ENCODE measurements around the gene ASAP3.
A peak's percentile ranks its signal among the peaks of the same experiment; 100 is the strongest.

ASAP3 gene

GRCh38 chr1:23449306-23449705 lies 34.7 kb downstream of the ASAP3 start:
- Histone ChIP-seq H3K27ac (no peak overlapping the region), H3K9me3 (no peaks in the 10 kb centered on the region), H3K27me3 (no peaks in the 10 kb centered on the region), H3K4me1 (peaks cover 0 to 27% (median 5%) of the 10 kb centered on the region in 4 donors), H3K36me3 (peaks cover 0 to 11% (median 11%) of the 10 kb centered on the region in 3 donors), H3K4me3 (no peak overlapping the region)
- intact Hi-C loops (cut with DNase I; ENCODE audit: low total_unique reads) = no loop called here
- no peak for DNase-seq
- TF ChIP-seq, protein P1, sequence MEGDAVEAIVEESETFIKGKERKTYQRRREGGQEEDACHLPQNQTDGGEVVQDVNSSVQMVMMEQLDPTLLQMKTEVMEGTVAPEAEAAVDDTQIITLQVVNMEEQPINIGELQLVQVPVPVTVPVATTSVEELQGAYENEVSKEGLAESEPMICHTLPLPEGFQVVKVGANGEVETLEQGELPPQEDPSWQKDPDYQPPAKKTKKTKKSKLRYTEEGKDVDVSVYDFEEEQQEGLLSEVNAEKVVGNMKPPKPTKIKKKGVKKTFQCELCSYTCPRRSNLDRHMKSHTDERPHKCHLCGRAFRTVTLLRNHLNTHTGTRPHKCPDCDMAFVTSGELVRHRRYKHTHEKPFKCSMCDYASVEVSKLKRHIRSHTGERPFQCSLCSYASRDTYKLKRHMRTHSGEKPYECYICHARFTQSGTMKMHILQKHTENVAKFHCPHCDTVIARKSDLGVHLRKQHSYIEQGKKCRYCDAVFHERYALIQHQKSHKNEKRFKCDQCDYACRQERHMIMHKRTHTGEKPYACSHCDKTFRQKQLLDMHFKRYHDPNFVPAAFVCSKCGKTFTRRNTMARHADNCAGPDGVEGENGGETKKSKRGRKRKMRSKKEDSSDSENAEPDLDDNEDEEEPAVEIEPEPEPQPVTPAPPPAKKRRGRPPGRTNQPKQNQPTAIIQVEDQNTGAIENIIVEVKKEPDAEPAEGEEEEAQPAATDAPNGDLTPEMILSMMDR (IDR thresholded peaks at IDR 0.05) = no peak

DNA sequence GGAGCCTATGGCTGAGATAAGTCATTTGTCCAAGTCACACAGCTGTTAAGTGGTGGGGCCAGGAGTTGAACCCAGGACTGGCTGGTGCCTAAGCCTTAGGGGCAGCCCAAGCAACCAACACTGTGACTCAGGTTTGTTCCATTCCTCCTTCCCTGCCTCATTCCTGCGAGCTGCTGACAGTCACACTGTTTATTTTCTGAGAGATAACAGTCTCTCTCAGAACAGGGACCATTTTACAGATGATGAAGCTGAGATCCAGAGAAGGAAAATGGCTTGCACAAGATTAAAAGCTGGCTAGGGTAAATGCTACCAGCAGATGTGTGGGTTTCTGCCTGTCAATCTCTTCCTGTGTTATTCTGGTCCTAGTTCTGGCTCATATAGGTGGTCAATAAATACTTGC lies 35.1 kb downstream of the ASAP3 start:
- no peaks in the 10 kb centered on the region for H3K27me3 ChIP-seq
- intact Hi-C loops (cut with DNase I; ENCODE audit: low total_unique reads) = no loop called here
- H3K27ac ChIP-seq = no peak overlapping the region
- peaks cover 0 to 11% (median 10%) of the 10 kb centered on the region in 3 donors for H3K36me3 ChIP-seq
- H3K4me1 ChIP-seq = peaks cover 0 to 27% (median 5%) of the 10 kb centered on the region in 4 donors
- DNase-seq = no peak
- H3K4me3 ChIP-seq = no peak overlapping the region
- TF ChIP-seq, protein P1 (IDR thresholded peaks at IDR 0.05) = no peak
- H3K9me3 ChIP-seq = no peaks in the 10 kb centered on the region

- Histone ChIP-seq H3K9me3 (no peaks in the 10 kb centered on the region), H3K36me3 (peaks cover 0 to 19% (median 17%) of the 10 kb centered on the region in 3 donors), H3K4me3 (no peak overlapping the region), H3K4me1 (peaks cover 0 to 14% (median 1%) of the 10 kb centered on the region in 4 donors), H3K27ac (no peak overlapping the region), H3K27me3 (no peaks in the 10 kb centered on the region)
- TF ChIP-seq, protein P1 (IDR thresholded peaks at IDR 0.05) = no peak
- intact Hi-C loops (cut with DNase I; ENCODE audit: low total_unique reads) = no loop called here
- no peak for DNase-seq
Observed at GRCh38 chr1:23446661-23447310, 37.2 kb downstream of the ASAP3 start.

GRCh38 chr1:23444596-23445390 lies 39.2 kb downstream of the ASAP3 start:
- Histone ChIP-seq H3K4me1 (peaks cover 0 to 3% (median 0%) of the 10 kb centered on the region in 4 donors), H3K27ac (peak overlapping the region in 1 of 2 donors; percentile 0), H3K27me3 (no peaks in the 10 kb centered on the region), H3K4me3 (no peak overlapping the region), H3K9me3 (no peaks in the 10 kb centered on the region), H3K36me3 (peaks cover 0 to 28% (median 16%) of the 10 kb centered on the region in 3 donors)
- TF ChIP-seq, protein P1 (IDR thresholded peaks at IDR 0.05) = no peak
- intact Hi-C loops (cut with DNase I; ENCODE audit: low total_unique reads) = no loop called here
- DNase-seq = no peak

DNA sequence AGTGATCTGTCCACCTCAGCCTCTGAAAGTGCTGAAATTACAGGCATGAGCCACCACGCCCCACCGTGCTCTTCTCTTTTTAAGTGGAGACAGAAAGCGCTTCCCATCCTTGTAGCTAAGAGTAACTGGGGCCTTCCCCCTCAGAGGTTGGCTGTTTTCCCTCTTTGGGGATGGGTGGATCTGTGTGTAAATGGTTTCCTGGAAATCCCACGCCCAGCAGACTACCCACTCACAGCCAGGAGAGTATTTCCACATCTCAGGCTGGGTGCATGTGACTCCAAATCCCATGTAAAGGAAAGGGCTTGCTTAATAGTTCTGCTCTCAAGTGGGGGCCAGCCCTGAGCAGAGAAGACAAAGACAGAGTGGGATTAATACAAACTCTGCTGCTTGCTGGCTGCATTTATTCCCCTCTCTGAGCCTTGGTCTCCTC lies 39.9 kb downstream of the ASAP3 start:
- peaks cover 0 to 3% (median 0%) of the 10 kb centered on the region in 4 donors for H3K4me1 ChIP-seq
- H3K27me3 ChIP-seq = no peaks in the 10 kb centered on the region
- H3K27ac ChIP-seq = no peak overlapping the region
- TF ChIP-seq, protein P1 (IDR thresholded peaks at IDR 0.05) = no peak
- H3K4me3 ChIP-seq = no peak overlapping the region
- intact Hi-C loops (cut with DNase I; ENCODE audit: low total_unique reads) = no loop called here
- no peaks in the 10 kb centered on the region for H3K9me3 ChIP-seq
- H3K36me3 ChIP-seq = peaks cover 0 to 35% (median 21%) of the 10 kb centered on the region in 3 donors
- peak; percentile 91 to 93 for DNase-seq
